H9 (cell line): ENCODE measurements around the gene SLX4IP. TPM values are rescaled to one million over a fixed set of nuclear protein-coding genes. Genes with fewer than 3 reads are reported as not detected.

Source experiments
- DNase-seq: peaks from one replicate; pipeline ENCODE4 v3.0.0-alpha.2; 2017
- H2AFZ ChIP-seq: one replicate; pipeline ENCODE4 v1.6.1; 2013; ENCODE audit warnings: mild to moderate bottlenecking, low read length, control low read depth, moderate library complexity
- H2AK5ac ChIP-seq: 2 replicates; pipeline ENCODE4 v1.6.1; 2013; ENCODE audit warnings: low read length, control low read depth, mixed read lengths; ENCODE audit not compliant: insufficient read length
- H2BK120ac ChIP-seq: one replicate; pipeline ENCODE4 v1.6.1; 2013; ENCODE audit warnings: low read depth, mild to moderate bottlenecking, low read length, control low read depth, inconsistent platforms; ENCODE audit not compliant: poor library complexity, severe bottlenecking
- H2BK12ac ChIP-seq: 2 replicates; pipeline ENCODE4 v1.6.1; 2013; ENCODE audit warnings: low read length, control low read depth, mixed read lengths, low read depth; ENCODE audit not compliant: insufficient read length
- H2BK15ac ChIP-seq: 2 replicates; pipeline ENCODE4 v1.6.1; 2013; ENCODE audit warnings: low read depth, low read length, control low read depth
- H2BK20ac ChIP-seq: one replicate; pipeline ENCODE4 v1.6.1; 2013; ENCODE audit warnings: low read depth, mild to moderate bottlenecking, low read length, control low read depth, inconsistent platforms; ENCODE audit not compliant: poor library complexity, severe bottlenecking
- H2BK5ac ChIP-seq: 2 replicates; pipeline ENCODE4 v1.6.1; 2013; ENCODE audit warnings: low read length, control low read depth, mixed read lengths; ENCODE audit not compliant: insufficient read length
- H3K14ac ChIP-seq: 2 replicates; pipeline ENCODE4 v1.6.1; 2013; ENCODE audit warnings: low read length, control low read depth; ENCODE audit not compliant: insufficient read depth
- H3K18ac ChIP-seq: 2 replicates; pipeline ENCODE4 v1.6.1; 2013; ENCODE audit warnings: low read depth, mild to moderate bottlenecking, mixed read lengths, low read length, control low read depth; ENCODE audit not compliant: insufficient read length
- H3K23ac ChIP-seq: 2 replicates; pipeline ENCODE4 v1.6.1; 2013; ENCODE audit warnings: low read length, control low read depth, mixed read lengths, low read depth; ENCODE audit not compliant: insufficient read length
- H3K23me2 ChIP-seq: 2 replicates; pipeline ENCODE4 v1.6.1; 2013; ENCODE audit warnings: low read depth, mild to moderate bottlenecking, mixed read lengths, low read length, control low read depth; ENCODE audit not compliant: insufficient read length, poor library complexity, severe bottlenecking
- H3K27ac ChIP-seq: 2 replicates; pipeline ENCODE4 v1.5.1; 2013; ENCODE audit warnings: low read length, control low read depth, mixed read lengths, low read depth; ENCODE audit not compliant: insufficient read length
- H3K27me3 ChIP-seq: 2 replicates; pipeline ENCODE4 v1.6.1; 2013; ENCODE audit warnings: low read length, control low read depth, inconsistent platforms; ENCODE audit not compliant: insufficient read depth
- H3K4ac ChIP-seq: 2 replicates; pipeline ENCODE4 v1.6.1; 2013; ENCODE audit warnings: low read depth, mild to moderate bottlenecking, control low read depth, inconsistent platforms, low read length, moderate library complexity
- H3K4me1 ChIP-seq: 2 replicates; pipeline ENCODE4 v1.6.1; 2013; ENCODE audit warnings: low read length, control low read depth, inconsistent platforms; ENCODE audit not compliant: insufficient read depth
- H3K4me2 ChIP-seq: 2 replicates; pipeline ENCODE4 v1.6.1; 2013; ENCODE audit warnings: low read length, control low read depth, mixed read lengths; ENCODE audit not compliant: insufficient read length, insufficient read depth
- H3K56ac ChIP-seq: 2 replicates; pipeline ENCODE4 v1.6.1; 2013; ENCODE audit warnings: low read depth, mild to moderate bottlenecking, mixed read lengths, low read length, control low read depth; ENCODE audit not compliant: insufficient read length
- H3K79me1 ChIP-seq: 2 replicates; pipeline ENCODE4 v1.6.1; 2013; ENCODE audit warnings: low read depth, mild to moderate bottlenecking, moderate library complexity, low read length, control low read depth, inconsistent platforms; ENCODE audit not compliant: insufficient read depth, poor library complexity, severe bottlenecking
- H3K79me2 ChIP-seq: 2 replicates; pipeline ENCODE4 v1.6.1; 2013; ENCODE audit warnings: low read length, control low read depth, inconsistent platforms; ENCODE audit not compliant: insufficient read depth
- H3K9ac ChIP-seq: 2 replicates; pipeline ENCODE4 v1.6.1; 2013; ENCODE audit warnings: low read length, control low read depth, mixed read lengths; ENCODE audit not compliant: insufficient read length; ENCODE audit errors: extremely low read depth
- H3K9me3 ChIP-seq: one replicate; pipeline ENCODE4 v1.6.1; 2013; ENCODE audit warnings: low read depth, low read length, inconsistent platforms; ENCODE audit not compliant: control insufficient read depth
- H3T11ph ChIP-seq: one replicate; pipeline ENCODE4 v1.6.1; 2013; ENCODE audit warnings: mild to moderate bottlenecking, low read length, control low read depth, inconsistent platforms
- H4K20me1 ChIP-seq: one replicate; pipeline ENCODE4 v1.6.1; 2013; ENCODE audit not compliant: control insufficient read depth, insufficient read length, insufficient read depth
- H4K5ac ChIP-seq: 2 replicates; pipeline ENCODE4 v1.6.1; 2013; ENCODE audit warnings: low read depth, mild to moderate bottlenecking, mixed read lengths, low read length, control low read depth; ENCODE audit not compliant: insufficient read length
- H4K8ac ChIP-seq: replicated peaks from 2 replicates; pipeline ENCODE4 v1.6.1; 2013; ENCODE audit warnings: low read length, control low read depth, mixed read lengths, low read depth; ENCODE audit not compliant: insufficient read length
- H4K91ac ChIP-seq: 2 replicates; pipeline ENCODE4 v1.6.1; 2013; ENCODE audit warnings: low read depth, mild to moderate bottlenecking, moderate library complexity, mixed read lengths, low read length, control low read depth; ENCODE audit not compliant: insufficient read length
- H3K27ac Mint-ChIP-seq, 3 experiments: 2 replicates in 2 of 3; 3 replicates in 1 of 3; pipeline ENCODE4 v1.8.0; 2020 to 2021; ENCODE audit warnings: mixed read lengths in 3 of 3, mild to moderate bottlenecking in 1 of 3, moderate library complexity in 1 of 3
- H3K27me3 Mint-ChIP-seq: 2 replicates; pipeline ENCODE4 v1.8.0; 2021; ENCODE audit warnings: low read depth, mild to moderate bottlenecking, moderate library complexity, mixed read lengths
- H3K36me3 Mint-ChIP-seq, 3 experiments: 2 replicates in 2 of 3; 3 replicates in 1 of 3; pipeline ENCODE4 v1.8.0; 2020 to 2021; ENCODE audit warnings: low read depth in 3 of 3, mixed read lengths in 3 of 3; ENCODE audit not compliant: insufficient read depth in 1 of 3
- H3K4me1 Mint-ChIP-seq, 2 experiments: 2 replicates each; pipeline ENCODE4 v1.8.0; 2020; ENCODE audit warnings: mixed read lengths in 2 of 2
- H3K4me3 Mint-ChIP-seq, 2 experiments: 2 replicates in 1 of 2; 3 replicates in 1 of 2; pipeline ENCODE4 v1.8.0; 2020 to 2021; ENCODE audit warnings: mild to moderate bottlenecking in 2 of 2, mixed read lengths in 2 of 2, moderate library complexity in 1 of 2
- H3K9me3 Mint-ChIP-seq, 2 experiments: 2 replicates in 1 of 2; 3 replicates in 1 of 2; pipeline ENCODE4 v1.8.0; 2020; ENCODE audit warnings: mild to moderate bottlenecking in 2 of 2, mixed read lengths in 2 of 2, moderate library complexity in 1 of 2
- CTCF ChIP-seq: fragments of 200-600 bp; sonication (generic); conservative IDR thresholded peaks from 3 replicates; pipeline ENCODE4 v1.8.0; 2021; ENCODE audit warnings: antibody characterized with exemption, mild to moderate bottlenecking
- WGBS: extraction: QIAGEN DNeasy Blood & Tissue Kit; methylation state at CpG from one replicate; pipeline ENCODE4 v1.1.7; 2013; ENCODE audit warnings: missing lambda C conversion rate, low lambda C conversion rate, mixed read lengths; ENCODE audit not compliant: insufficient read length; ENCODE audit errors: extremely low coverage; 5-methylcytosine and 5-hydroxymethylcytosine counted together
- total RNA-seq: library from RNA; stranded (reverse); gene quantifications from 2 replicates; pipeline ENCODE4 v1.2.1, GENCODE V29; 2021

The SLX4IP gene
- total RNA-seq, 1 experiment from 2014 or later, result 7.9 TPM

- Histone ChIP-seq H3K4ac (no peak overlapping the region), H3K9ac (no peak overlapping the region), H3K27ac (no peak overlapping the region), H3K56ac (no peak overlapping the region), H3K79me1 (no peaks in the 10 kb centered on the region), H2BK20ac (no peak overlapping the region), H2AFZ (no peak overlapping the region), H3K14ac (no peak overlapping the region; the same call in 1 of the 2 replicates), H4K20me1 (no peaks in the 10 kb centered on the region), H2BK120ac (no peak overlapping the region), H3T11ph (no peak overlapping the region), H2AK5ac (no peak overlapping the region), H4K91ac (no peak overlapping the region), H2BK5ac (no peak overlapping the region), H3K23me2 (no peaks in the 10 kb centered on the region), H2BK15ac (no peak overlapping the region), H3K79me2 (no peaks in the 10 kb centered on the region), H3K4me1 (no peaks in the 10 kb centered on the region; the same call in 1 of the 2 replicates), H2BK12ac (no peak overlapping the region), H4K5ac (no peak overlapping the region), H3K4me2 (no peak overlapping the region), H3K23ac (no peak overlapping the region), H4K8ac (no peak overlapping the region), H3K27me3 (no peaks in the 10 kb centered on the region), H3K9me3 (no peaks in the 10 kb centered on the region), H3K18ac (no peak overlapping the region)
- Mint-ChIP-seq H3K4me3 (no peak overlapping the region), H3K27me3 (no peaks in the 10 kb centered on the region), H3K9me3 (no peaks in the 10 kb centered on the region), H3K4me1 (peaks cover 6 to 13% of the 10 kb centered on the region in 2 experiments), H3K27ac (no peak overlapping the region), H3K36me3 (peaks cover 0 to 2% (median 0%) of the 10 kb centered on the region in 3 experiments; a peak in 2 of 7 replicates)
- no peak for DNase-seq
- no peak for TF ChIP-seq CTCF
- WGBS, result no CpG with 5 or more reads among the region's 2 CpGs
Measured at GRCh38 chr20:10530883-10531282, 95.8 kb downstream of the SLX4IP start.
